Tibial nerve (tissue), 3 donors: ENCODE measurements around the gene RAB40C.
"Not testable (repeated sequence)": the region's sequence is repeated elsewhere in the genome, so short reads cannot be mapped to it uniquely, and the experiment has no call there.

ENCODE experiments used
- CTCF ChIP-seq, 5 experiments: fragments of 200-600 bp in 3 of 5; fragments of 450-650 bp in 2 of 5; sonication (generic) in 3 of 5; IDR thresholded peaks; one replicate each; pipeline ENCODE4 v1.5.1; 2016 to 2019; ENCODE audit warnings: antibody characterized with exemption in 5 of 5, mild to moderate bottlenecking in 3 of 5, moderate library complexity in 2 of 5
- POLR2A ChIP-seq, 2 donors: fragments of 450-650 bp; IDR thresholded peaks; one replicate each; pipeline ENCODE4 v1.6.1; 2017; ENCODE audit warnings: antibody characterized with exemption in 2 of 2, mild to moderate bottlenecking in 2 of 2, moderate library complexity in 2 of 2

DNA sequence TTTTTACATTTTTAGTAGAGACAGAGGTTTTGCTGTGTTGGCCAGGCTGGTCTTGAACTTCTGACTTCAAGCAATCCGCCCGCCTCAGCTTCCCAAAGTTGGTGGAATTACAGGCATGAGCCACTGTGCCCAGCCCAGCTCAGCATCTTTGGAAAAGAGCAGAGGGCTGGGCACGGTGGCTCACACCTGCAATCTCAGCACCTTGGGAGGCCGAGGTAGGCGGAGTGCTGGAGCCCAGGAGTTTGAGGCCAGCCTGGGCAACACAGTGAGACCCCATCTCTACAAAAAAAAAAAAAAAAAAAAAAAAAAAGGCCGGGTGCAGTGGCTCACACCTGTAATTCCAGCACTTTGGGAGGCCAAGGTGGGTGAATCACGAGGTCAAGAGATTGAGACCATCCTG, 7.8 kb downstream of the RAB40C start:
- not testable (repeated sequence) for TF ChIP-seq POLR2A, CTCF (IDR thresholded peaks at IDR 0.05)
